Measurements from ENCODE around the gene RACGAP1. TPM values are rescaled to one million over a fixed set of nuclear protein-coding genes. Genes with fewer than 3 reads are reported as not detected.

RACGAP1 gene
- polyA plus RNA-seq, 1 of the 3 experiments (the other 2 are of a cell fraction): 21.5 TPM

- CTCF ChIA-PET: interaction anchor here (0.9 to 7.4 kb wide), 8 partner anchors 10 to 172 kb away, joined by 3 to 44 read pairs (median 8); partner anchors contain the start of gene AQP6
- peaks cover 36 to 41% of the 10 kb centered on the region in 2 experiments for H3K36me3 ChIP-seq (replicated peaks in 1 of 2; ENCODE audit: control insufficient read depth in 1 of 2, insufficient read depth in 2 of 2, low read length in 1 of 2)
- H3K27ac ChIP-seq (ENCODE audit: low read depth in 2 of 2, low read length in 1 of 2): peak overlapping the region; percentile 21 to 39; a peak in 2 of 4 replicates
- peaks cover 64% of the 10 kb centered on the region for H3K79me2 ChIP-seq (ENCODE audit: insufficient read depth)
- H3K4me1 ChIP-seq (ENCODE audit: control insufficient read depth in 1 of 2, insufficient read depth in 2 of 2, low read depth in 1 of 2, low read length in 1 of 2): peaks cover 6 to 41% of the 10 kb centered on the region in 2 experiments; a peak in 2 of 4 replicates
- no peak overlapping the region for H3K4me3 ChIP-seq (ENCODE audit: low read depth in 2 of 2, low read length in 1 of 2)
- TF ChIP-seq GATA2 (CRISPR knock-in tag; IDR thresholded peaks at IDR 0.05) (no peak), MEF2A (IDR thresholded peaks at IDR 0.05; ENCODE audit: borderline replicate concordance, low read depth) (no peak), YY1 (IDR thresholded peaks at IDR 0.05; ENCODE audit: low read depth) (no peak), POLR2AphosphoS5 (IDR thresholded peaks at IDR 0.05; ENCODE audit: low read depth, low read length) (no peak), CTCF (IDR thresholded peaks at IDR 0.05) (no peak), ELF1 (IDR thresholded peaks at IDR 0.05) (no peak), RXRA (IDR thresholded peaks at IDR 0.05; ENCODE audit: borderline replicate concordance, low read depth) (no peak), NRF1 (IDR thresholded peaks at IDR 0.05; ENCODE audit: low read depth, low read length) (no peak), TAF1 (IDR thresholded peaks at IDR 0.05; ENCODE audit: borderline replicate concordance, low read depth, low read length) (no peak), MAX (IDR thresholded peaks at IDR 0.05; ENCODE audit: low read depth) (no peak), RAD21 (IDR thresholded peaks at IDR 0.05; ENCODE audit: low read length) (no peak), GABPA (IDR thresholded peaks at IDR 0.05; ENCODE audit: low read depth) (no peak), CHD2 (IDR thresholded peaks at IDR 0.05; ENCODE audit: low read length, partially characterized antibody) (no peak), SMC3 (IDR thresholded peaks at IDR 0.05; ENCODE audit: low read depth, low read length) (no peak), IRF3 (IDR thresholded peaks at IDR 0.05; ENCODE audit: low read depth, low read length) (no peak), EP300 (IDR thresholded peaks at IDR 0.05; ENCODE audit: borderline replicate concordance in 1 of 2, low read depth in 1 of 2, low read length in 1 of 2) (no peak), FOXJ3 (CRISPR knock-in tag; IDR thresholded peaks at IDR 0.05) (no peak), PBX3 (IDR thresholded peaks at IDR 0.05) (no peak), ZBTB33 (IDR thresholded peaks at IDR 0.05; ENCODE audit: borderline replicate concordance, low read depth) (no peak), TCF12 (IDR thresholded peaks at IDR 0.05) (no peak)
- no peak overlapping the region for H3K9ac ChIP-seq
- H3K27me3 ChIP-seq (ENCODE audit: insufficient read depth): no peaks in the 10 kb centered on the region
- DNase-seq: no peak
- no peaks in the 10 kb centered on the region for H3K9me3 ChIP-seq
- peaks cover 8% of the 10 kb centered on the region; the same call in 1 of the 2 replicates for H4K20me1 ChIP-seq (ENCODE audit: insufficient read depth)
- no peaks in the 10 kb centered on the region for H3K9me2 ChIP-seq
- no peak overlapping the region for H2AFZ ChIP-seq (ENCODE audit: low read depth)
- H3K4me2 ChIP-seq: no peak overlapping the region
- POLR2A ChIA-PET: interaction anchor here (1.3 to 2.4 kb wide), 2 partner anchors 15 to 20 kb away, joined by 3 to 8 read pairs; no protein-coding TSS in a partner anchor
- WGBS (ENCODE audit: low lambda C conversion rate): 100% methylated on average over 2 of the region's 2 CpGs
- peaks cover 10% of the 10 kb centered on the region for H3F3A ChIP-seq (replicated peaks; ENCODE audit: insufficient read depth)
These were observed 21.7 kb downstream of the RACGAP1 start for GRCh38 chr12:50003595-50003994.
